OCI-LY1 (cell line): ENCODE results near the gene POLDIP3.
"Not testable (repeated sequence)": the region's sequence is repeated elsewhere in the genome, so short reads cannot be mapped to it uniquely, and the experiment has no call there.

Experiments
- H2AFZ ChIP-seq: fragments of 200-600 bp; sonication (generic), shearing (Covaris generic); 2 replicates; pipeline ENCODE4 v1.6.0; 2014; ENCODE audit warnings: antibody characterized with exemption, mild to moderate bottlenecking, low read length
- H3F3A ChIP-seq: fragments of 200-600 bp; sonication (generic), shearing (Covaris generic); 2 replicates; pipeline ENCODE4 v1.6.0; 2014; ENCODE audit warnings: mild to moderate bottlenecking, antibody characterized with exemption, low read length, moderate library complexity; ENCODE audit not compliant: insufficient read depth
- H3K27ac ChIP-seq: fragments of 200-600 bp; sonication (generic); 2 replicates; pipeline ENCODE4 v1.5.1; 2014; ENCODE audit warnings: low read length, mixed run types, mild to moderate bottlenecking, low read depth; ENCODE audit not compliant: poor library complexity, severe bottlenecking
- H3K27me3 ChIP-seq: fragments of 200-600 bp; sonication (generic); 2 replicates; pipeline ENCODE4 v1.6.0; 2014; ENCODE audit warnings: antibody characterized with exemption, mild to moderate bottlenecking, low read length, moderate library complexity; ENCODE audit not compliant: insufficient read depth
- H3K36me3 ChIP-seq: fragments of 200-600 bp; sonication (generic); 2 replicates; pipeline ENCODE4 v1.6.1; 2014; ENCODE audit warnings: mild to moderate bottlenecking, antibody characterized with exemption, low read length, moderate library complexity, mixed read lengths; ENCODE audit not compliant: insufficient read depth
- H3K4me1 ChIP-seq: fragments of 200-600 bp; sonication (generic); 2 replicates; pipeline ENCODE4 v1.5.1; 2014; ENCODE audit warnings: mild to moderate bottlenecking, low read length, moderate library complexity; ENCODE audit not compliant: insufficient read depth, severe bottlenecking
- H3K4me2 ChIP-seq: fragments of 200-600 bp; sonication (generic), shearing (Covaris generic); 2 replicates; pipeline ENCODE4 v1.6.1; 2014; ENCODE audit warnings: low read length
- H3K4me3 ChIP-seq: fragments of 200-600 bp; sonication (generic); 2 replicates; pipeline ENCODE4 v1.5.1; 2014; ENCODE audit warnings: low read length, low read depth, mild to moderate bottlenecking, mixed read lengths; ENCODE audit not compliant: poor library complexity, severe bottlenecking
- H3K79me2 ChIP-seq: fragments of 200-600 bp; shearing (Covaris generic); 2 replicates; pipeline ENCODE4 v1.6.1; 2016; ENCODE audit warnings: mixed run types, low read length, mixed read lengths; ENCODE audit not compliant: insufficient read depth
- H3K9ac ChIP-seq: fragments of 200-600 bp; sonication (generic), shearing (Covaris generic); 2 replicates; pipeline ENCODE4 v1.6.1; 2014; ENCODE audit warnings: mild to moderate bottlenecking, low read length, mixed read lengths
- H3K9me2 ChIP-seq: fragments of 200-600 bp; sonication (generic), shearing (Covaris generic); 2 replicates; pipeline ENCODE4 v1.6.1; 2014; ENCODE audit warnings: low read depth, mild to moderate bottlenecking, low read length, mixed read lengths
- H3K9me3 ChIP-seq: fragments of 200-600 bp; shearing (Covaris generic); 2 replicates; pipeline ENCODE4 v1.6.1; 2014; ENCODE audit warnings: low read length, mixed read lengths
- H4K20me1 ChIP-seq: fragments of 200-600 bp; sonication (generic), shearing (Covaris generic); 2 replicates; pipeline ENCODE4 v1.6.0; 2016; ENCODE audit warnings: mild to moderate bottlenecking, low read length; ENCODE audit not compliant: insufficient read depth
- EZH2 ChIP-seq: fragments of 200-600 bp; sonication (generic), shearing (Covaris generic); IDR thresholded peaks from 2 replicates; pipeline ENCODE4 v1.8.0; 2017; ENCODE audit warnings: borderline replicate concordance, mixed run types, mild to moderate bottlenecking, antibody characterized with exemption, low read length, moderate library complexity, mixed read lengths
- TF ChIP-seq, protein P1 (sequence below): fragments of 200-600 bp; sonication (generic), shearing (Covaris generic); IDR thresholded peaks from 2 replicates; pipeline ENCODE4 v1.5.1; 2017; ENCODE audit warnings: mild to moderate bottlenecking, antibody characterized with exemption, low read length, moderate library complexity, mixed read lengths

POLDIP3 gene

GRCh38 chr22:42565956-42566355, 48.7 kb downstream of the POLDIP3 start:
- Histone ChIP-seq H3K9ac (no peak overlapping the region), H3K27me3 (no peaks in the 10 kb centered on the region), H3K4me2 (no peak overlapping the region), H3F3A (no peaks in the 10 kb centered on the region), H2AFZ (no peak overlapping the region), H4K20me1 (no peaks in the 10 kb centered on the region), H3K36me3 (peaks cover 26% of the 10 kb centered on the region), H3K9me2 (no peaks in the 10 kb centered on the region), H3K9me3 (no peaks in the 10 kb centered on the region), H3K4me3 (no peak overlapping the region), H3K4me1 (peaks cover 25% of the 10 kb centered on the region), H3K27ac (no peak overlapping the region), H3K79me2 (no peaks in the 10 kb centered on the region)
- TF ChIP-seq EZH2, result no peak
- TF ChIP-seq, protein P1, sequence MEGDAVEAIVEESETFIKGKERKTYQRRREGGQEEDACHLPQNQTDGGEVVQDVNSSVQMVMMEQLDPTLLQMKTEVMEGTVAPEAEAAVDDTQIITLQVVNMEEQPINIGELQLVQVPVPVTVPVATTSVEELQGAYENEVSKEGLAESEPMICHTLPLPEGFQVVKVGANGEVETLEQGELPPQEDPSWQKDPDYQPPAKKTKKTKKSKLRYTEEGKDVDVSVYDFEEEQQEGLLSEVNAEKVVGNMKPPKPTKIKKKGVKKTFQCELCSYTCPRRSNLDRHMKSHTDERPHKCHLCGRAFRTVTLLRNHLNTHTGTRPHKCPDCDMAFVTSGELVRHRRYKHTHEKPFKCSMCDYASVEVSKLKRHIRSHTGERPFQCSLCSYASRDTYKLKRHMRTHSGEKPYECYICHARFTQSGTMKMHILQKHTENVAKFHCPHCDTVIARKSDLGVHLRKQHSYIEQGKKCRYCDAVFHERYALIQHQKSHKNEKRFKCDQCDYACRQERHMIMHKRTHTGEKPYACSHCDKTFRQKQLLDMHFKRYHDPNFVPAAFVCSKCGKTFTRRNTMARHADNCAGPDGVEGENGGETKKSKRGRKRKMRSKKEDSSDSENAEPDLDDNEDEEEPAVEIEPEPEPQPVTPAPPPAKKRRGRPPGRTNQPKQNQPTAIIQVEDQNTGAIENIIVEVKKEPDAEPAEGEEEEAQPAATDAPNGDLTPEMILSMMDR, result no peak

- TF ChIP-seq EZH2, result no peak
- TF ChIP-seq, protein P1, result no peak
- Histone ChIP-seq H3K79me2 (no peaks in the 10 kb centered on the region), H3K27ac (no peak overlapping the region), H3K9me3 (no peaks in the 10 kb centered on the region), H3K4me3 (no peak overlapping the region), H3K4me1 (peaks cover 27% of the 10 kb centered on the region), H3K27me3 (no peaks in the 10 kb centered on the region), H2AFZ (no peak overlapping the region), H3F3A (no peaks in the 10 kb centered on the region), H3K9ac (no peak overlapping the region), H3K9me2 (no peaks in the 10 kb centered on the region), H3K36me3 (peaks cover 14% of the 10 kb centered on the region), H4K20me1 (no peaks in the 10 kb centered on the region), H3K4me2 (no peak overlapping the region)
Measured at GRCh38 chr22:42564699-42565098, 50.0 kb downstream of the POLDIP3 start.

GRCh38 chr22:42563943-42564342, 50.7 kb downstream of the POLDIP3 start:
- H3F3A ChIP-seq, H3K9me2 ChIP-seq, H2AFZ ChIP-seq, H4K20me1 ChIP-seq, H3K27ac ChIP-seq, H3K79me2 ChIP-seq, H3K4me3 ChIP-seq, H3K27me3 ChIP-seq, H3K4me2 ChIP-seq, H3K9ac ChIP-seq, H3K9me3 ChIP-seq: not testable (repeated sequence)
- Histone ChIP-seq H3K4me1 (peaks cover 27% of the 10 kb centered on the region), H3K36me3 (peaks cover 11% of the 10 kb centered on the region)

- TF ChIP-seq, protein P1, result no peak
- Histone ChIP-seq H3K36me3 (peaks cover 11% of the 10 kb centered on the region), H2AFZ (no peak overlapping the region), H3F3A (no peaks in the 10 kb centered on the region), H3K27me3 (no peaks in the 10 kb centered on the region), H4K20me1 (no peaks in the 10 kb centered on the region), H3K9me3 (no peaks in the 10 kb centered on the region), H3K79me2 (no peaks in the 10 kb centered on the region), H3K9me2 (no peaks in the 10 kb centered on the region), H3K4me1 (peaks cover 27% of the 10 kb centered on the region), H3K9ac (peak overlapping the region; percentile 18; the same call in 1 of the 2 replicates), H3K4me2 (peak overlapping the region; percentile 41; the same call in 1 of the 2 replicates), H3K27ac (peak overlapping the region; percentile 54), H3K4me3 (no peak overlapping the region)
Measured at GRCh38 chr22:42562684-42563083, 52.0 kb downstream of the POLDIP3 start.
